ENCODE data around the gene ASPRV1.
"Not testable (repeated sequence)": the region's sequence is repeated elsewhere in the genome, so short reads cannot be mapped to it uniquely, and the experiment has no call there.

Gene ASPRV1

GRCh38 chr2:69959425-69959824, 2.0 kb downstream of the ASPRV1 start:
- DNase-seq, result no peak

GRCh38 chr2:69958480-69958879, 3.0 kb downstream of the ASPRV1 start:
- no peak for DNase-seq

GRCh38 chr2:69957965-69958364, 3.5 kb downstream of the ASPRV1 start:
- DNase-seq, result no peak

GRCh38 chr2:69956475-69956979, 4.9 kb downstream of the ASPRV1 start:
- DNase-seq, result no peak

DNA sequence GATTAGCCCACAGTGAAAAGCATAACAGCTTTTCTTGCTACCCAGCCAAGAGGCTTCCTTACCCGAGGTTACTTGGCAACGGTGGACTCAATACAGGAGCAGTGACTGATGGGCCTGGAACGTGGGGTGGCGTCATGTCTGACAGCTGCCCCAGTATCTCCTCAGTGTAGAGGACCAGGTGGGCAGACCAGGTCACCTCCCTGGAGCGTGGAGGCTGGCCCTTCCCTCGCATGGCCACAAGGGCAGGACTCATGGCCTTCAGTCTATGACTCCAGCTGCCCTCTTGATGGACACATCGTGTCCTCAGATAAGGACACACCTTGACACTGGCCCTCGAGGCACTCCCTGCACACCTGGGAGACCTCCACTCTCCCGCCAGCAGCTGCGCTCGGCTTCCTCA, 6.4 kb downstream of the ASPRV1 start:
- DNase-seq, result no peak

DNA sequence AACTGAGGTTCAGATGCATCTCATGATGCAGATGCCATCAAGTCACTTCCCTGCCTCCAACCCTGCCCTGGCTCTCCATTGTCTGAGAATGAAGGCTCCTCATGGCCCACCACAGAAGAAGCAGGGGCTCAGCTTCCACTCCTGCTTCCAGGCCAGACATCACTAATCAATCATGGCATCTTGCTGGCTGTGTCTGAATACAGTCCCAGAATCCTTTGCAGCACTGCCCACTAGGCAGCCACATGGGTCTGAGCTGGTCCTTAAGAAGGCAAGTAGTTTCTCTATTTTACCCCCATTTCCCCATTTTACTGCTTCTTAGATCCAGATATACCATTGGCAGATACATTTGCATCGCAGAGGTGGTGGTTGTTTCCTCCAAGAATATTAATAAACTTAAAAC, 7.3 kb downstream of the ASPRV1 start:
- DNase-seq, result no peak

DNA sequence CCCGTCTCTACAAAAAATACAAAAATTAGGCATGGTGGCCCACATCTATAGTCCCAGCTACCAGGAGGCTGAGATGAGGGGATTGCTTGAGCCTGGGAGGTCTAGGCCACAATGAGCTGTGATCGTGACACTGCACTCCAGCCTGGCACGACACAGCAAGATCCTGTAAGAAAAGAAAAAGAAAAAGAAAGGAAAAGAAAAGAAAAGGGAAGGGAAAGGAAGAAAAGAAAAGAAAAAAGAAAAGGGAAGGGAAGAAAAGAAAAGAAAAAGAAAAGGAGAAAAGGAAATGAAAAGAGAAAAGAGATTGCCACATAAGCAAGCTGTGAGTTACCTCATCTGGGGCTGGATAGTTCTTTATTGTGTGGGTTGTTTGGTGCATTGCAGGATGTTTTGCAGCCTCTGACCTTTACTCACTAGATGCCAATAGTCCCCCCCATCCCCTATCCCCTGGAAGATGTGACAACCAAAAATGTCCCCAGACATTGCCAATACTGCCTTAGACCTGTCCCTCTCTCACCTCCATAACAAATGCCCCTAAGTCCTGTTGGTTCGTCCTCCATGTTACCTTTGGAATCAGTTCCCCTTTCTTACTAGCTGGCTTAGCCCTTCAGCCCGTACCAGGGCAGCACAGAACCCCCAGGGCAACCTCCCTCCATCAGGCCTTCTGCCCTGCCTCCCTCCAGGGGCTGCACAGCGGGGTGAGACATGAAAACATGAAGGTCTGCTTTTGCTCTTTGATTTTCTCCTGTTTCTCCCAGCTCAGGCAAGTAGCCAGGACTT, 8.9 kb downstream of the ASPRV1 start:
- no peak for DNase-seq

DNA sequence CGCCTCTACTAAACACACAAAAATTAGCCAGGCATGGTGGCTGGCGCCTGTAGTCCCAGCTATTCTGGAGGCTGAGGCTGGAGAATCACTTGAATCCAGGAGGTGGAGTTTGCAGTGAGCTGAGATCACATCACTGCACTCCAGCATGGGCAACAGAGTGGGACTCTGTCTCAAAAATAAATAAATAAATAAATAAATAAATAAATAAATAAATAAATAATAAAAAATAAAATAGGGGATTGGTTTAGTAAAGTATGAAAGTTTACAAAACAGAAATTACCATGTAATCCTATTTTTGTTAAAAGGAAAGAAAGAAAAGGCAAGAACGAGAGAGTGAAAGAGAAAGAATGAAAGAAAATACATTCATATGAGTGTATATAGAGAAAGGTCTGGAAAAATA, 10.8 kb downstream of the ASPRV1 start:
- not testable (repeated sequence) for DNase-seq

DNA sequence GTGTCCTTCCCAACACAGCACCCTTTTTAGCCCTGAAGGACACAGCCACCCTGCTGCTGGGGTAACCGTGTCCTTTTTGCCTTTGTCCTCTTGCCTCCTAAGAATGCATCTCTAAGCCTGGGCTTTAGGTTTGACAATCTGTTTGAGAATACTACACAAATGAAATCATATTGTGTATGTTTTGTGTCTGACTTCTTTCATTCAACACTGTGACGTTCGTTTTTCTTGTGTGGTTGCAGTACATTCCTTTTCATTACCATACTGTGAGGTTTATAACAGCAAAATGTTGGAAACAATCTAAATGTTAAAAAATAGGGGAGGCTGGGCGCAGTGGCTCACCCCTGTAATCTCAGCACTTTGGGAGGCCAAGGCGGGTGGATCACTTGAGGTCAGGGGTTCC, 11.2 kb downstream of the ASPRV1 start:
- no peak for DNase-seq

GRCh38 chr2:69948963-69949645, 12.3 kb downstream of the ASPRV1 start:
- no peak for DNase-seq

DNA sequence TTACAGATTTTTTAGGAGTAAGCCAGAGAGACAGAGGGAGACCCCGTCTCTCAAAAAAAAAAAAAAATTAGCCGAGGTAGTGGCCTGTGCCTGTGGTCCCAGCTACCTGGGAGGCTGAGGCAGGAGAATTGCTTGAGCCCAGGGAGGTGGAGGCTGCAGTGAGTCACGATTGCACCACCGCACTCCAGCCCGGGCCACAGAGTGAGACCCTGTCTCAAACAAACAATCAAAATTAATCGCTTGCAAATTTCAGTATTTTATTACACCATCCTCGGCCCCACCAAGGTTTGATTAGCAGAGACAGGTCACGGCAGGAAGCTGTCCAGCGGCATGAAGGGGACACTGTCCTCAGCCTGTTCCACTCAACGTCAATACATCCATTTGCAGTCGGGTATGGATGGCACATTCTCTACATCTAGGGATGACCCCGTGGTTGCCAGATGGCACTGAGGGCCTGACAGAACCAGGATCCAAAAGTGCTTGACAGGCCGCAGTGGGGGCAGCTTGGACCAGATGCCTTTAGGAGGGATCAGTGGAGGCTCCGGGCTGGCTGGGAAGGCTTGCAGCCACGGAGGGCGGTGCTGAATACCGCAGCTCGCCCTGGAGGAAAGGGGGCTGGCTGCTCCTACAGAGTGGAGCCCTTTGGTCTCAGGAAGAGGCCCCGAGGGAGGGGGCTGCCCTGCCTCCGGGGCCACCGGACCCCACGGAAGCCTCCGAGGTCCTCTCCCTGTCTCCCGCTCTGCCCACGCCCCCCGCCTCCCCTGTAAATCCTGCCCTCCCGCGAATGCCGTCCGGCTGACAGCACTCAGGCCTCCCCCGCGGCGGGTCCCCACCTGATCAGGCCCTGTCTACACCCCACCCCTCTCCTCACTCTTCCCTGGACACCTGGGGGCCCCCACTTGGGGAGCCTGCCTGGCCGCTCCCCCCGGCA, 13.1 kb downstream of the ASPRV1 start:
- no peak for DNase-seq

DNA sequence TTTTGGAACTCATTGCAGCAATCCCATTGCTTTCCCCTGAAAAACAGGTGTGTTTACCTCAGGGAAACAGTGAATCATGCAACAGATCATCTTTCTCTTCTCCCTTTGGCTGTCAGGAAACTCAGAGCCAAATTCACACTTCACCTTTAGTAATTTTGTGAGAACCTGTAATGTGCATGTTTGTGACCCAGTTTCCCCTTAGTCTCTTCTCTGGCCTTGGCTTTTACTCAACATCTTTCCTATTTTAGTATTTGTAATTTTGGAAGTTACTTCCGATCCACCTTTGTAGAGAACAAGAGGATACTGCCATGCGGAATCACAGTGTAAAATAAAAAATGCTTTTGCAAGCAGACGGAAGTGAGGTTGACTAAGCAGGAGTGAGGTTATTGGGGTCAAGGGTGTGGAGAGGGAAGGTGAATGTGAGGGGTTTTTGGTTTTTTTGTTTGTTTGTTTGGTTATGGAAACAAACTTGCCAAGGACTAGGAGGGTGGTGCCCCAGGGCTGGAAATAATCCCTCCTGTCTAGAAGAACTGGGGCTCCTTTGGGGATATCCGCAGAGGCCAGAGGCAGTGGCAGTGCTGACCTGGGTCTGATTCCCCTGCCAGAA, 14.0 kb downstream of the ASPRV1 start:
- no peak for DNase-seq

GRCh38 chr2:69946351-69947324, 14.8 kb downstream of the ASPRV1 start:
- peak; percentile 20 for DNase-seq

DNA sequence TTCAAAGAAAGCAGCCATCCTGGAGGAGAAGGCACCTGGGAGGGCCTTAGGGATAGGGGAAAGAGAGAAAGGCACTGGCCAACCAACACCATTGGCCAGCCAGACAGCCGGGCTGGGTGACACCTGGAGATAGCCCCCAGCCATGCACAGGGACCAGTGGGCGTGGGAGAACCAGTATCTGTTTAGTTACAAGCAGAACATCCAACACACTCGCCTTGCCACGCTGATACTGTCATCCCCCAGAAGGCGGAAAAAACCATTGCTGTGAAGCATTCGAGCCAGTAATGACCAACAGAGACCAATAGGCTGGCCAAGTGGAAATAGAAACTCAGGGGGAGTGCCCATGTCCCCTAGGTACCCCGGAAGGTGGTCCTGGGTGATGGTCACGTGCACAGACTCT, 15.5 kb downstream of the ASPRV1 start:
- DNase-seq, result no peak

DNA sequence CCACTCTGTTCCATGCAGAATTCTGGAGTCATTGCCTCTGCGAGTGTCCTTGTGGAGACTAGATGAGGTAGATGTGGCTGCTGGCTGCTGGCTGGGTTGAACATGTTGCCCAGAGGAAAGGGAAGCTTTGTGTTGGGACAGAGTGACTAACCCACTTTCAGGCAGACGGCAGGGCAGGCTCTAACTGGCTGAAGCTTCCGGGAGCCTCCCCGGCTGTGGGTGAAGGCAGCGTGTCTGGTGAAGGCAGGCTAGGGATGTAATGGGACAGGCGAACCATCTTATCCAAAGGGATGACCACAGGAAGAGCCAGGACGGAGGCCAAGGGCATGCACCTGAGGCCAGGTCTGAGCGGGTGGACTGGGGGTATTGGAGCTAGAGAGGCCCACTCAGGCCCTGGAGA, 16.0 kb downstream of the ASPRV1 start:
- DNase-seq, result no peak

DNA sequence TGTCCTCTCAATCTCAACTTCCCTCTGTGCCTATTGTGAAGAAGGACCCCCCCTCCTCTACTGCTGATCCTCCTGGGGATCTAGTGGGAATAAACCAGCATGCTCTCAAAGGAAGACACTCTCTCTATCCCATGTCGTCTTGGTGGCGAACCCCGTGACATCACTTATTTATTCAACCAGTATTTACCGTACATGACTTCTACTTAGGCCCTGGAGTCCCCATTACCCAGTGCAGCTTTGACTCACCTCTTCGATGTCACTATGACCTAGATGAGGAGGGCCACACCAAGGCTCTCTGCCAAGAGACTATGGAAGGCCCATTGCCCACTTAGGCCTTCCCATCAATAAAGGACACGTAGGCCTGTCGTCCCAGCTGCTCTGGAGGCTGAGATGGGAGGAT, 16.7 kb downstream of the ASPRV1 start:
- no peak for DNase-seq

- DNase-seq, result no peak
Measured at GRCh38 chr2:69943843-69944525, 17.4 kb downstream of the ASPRV1 start.

DNA sequence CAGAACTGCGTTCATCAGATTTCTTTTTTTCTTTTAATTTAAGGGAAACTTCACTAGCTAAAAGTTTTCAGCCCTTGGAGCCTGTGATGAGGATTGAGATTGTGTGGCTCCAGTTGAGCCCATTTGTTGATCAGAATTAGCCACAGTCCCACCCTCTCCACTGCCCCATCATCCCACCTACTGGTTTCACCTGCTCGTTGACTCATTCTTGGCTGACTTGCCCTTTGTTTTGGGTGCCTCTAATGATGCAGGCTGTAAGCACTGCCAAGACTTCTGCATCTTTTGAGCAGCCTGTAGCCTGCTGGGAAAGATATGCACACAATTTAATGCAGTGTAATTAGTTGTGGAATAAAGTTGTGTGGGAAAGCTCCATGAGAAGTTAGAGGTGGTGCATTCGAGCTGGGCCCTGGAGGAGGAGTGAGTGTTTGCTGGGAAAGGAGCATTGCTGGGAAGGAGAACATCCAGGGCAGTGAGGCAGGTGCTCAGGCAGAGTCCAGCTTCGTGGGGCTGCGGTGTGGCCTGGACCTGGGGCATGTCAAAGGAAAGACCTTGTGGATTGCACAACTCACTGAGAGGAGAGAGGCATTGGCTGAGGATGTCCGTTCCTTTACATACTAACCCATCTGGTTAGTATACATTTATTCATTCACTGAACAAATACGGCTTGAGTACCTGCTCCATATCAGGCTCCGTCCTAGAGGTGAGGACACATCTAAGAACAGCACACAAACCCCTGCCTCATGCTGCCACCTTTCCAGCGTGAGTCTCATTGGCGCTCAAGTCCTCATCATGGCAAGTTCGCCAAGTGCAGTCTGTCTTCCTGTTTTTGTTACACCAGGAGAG, 18.2 kb downstream of the ASPRV1 start:
- no peak for DNase-seq

DNA sequence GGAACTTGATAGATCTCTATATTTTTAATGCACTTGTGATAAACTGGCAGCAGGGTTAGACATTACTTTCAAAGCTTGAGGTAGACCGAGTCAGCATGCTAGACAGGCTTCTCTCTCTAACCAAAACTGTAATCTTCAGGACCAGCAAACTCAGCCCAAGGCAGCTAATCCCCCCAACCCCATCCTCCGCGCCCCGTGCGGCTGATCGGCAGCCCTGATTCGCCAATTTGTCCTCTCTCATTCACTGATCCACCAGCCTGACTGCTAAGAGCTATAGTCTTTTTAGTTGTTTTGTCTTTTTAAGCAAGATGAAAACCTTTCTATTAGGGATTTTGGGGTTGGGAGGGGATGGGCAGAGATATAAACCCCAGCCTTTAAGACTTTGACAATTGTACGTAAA, 20.7 kb downstream of the ASPRV1 start:
- DNase-seq, result no peak

GRCh38 chr2:69939722-69940121, 21.7 kb downstream of the ASPRV1 start:
- DNase-seq, result no peak

All from activated CD4-positive, alpha-beta T cell treated with anti-CD3 and anti-CD28 coated beads for 1 hour (primary cell).